Glutamatergic neuron (in vitro differentiated cells): ENCODE results near the gene KRT73. TPM values are rescaled to one million over a fixed set of nuclear protein-coding genes. Genes with fewer than 3 reads are reported as not detected.

ENCODE experiments used
- DNase-seq: peaks from one replicate; pipeline ENCODE4 v3.0.0; 2022
- H3K27ac Mint-ChIP-seq: one replicate; pipeline ENCODE4 v1.8.0; 2020; ENCODE audit warnings: mild to moderate bottlenecking, mixed read lengths, inconsistent platforms; ENCODE audit not compliant: unreplicated experiment
- H3K27me3 Mint-ChIP-seq: one replicate; pipeline ENCODE4 v1.8.0; 2020; ENCODE audit warnings: mild to moderate bottlenecking, moderate library complexity, mixed read lengths, inconsistent platforms; ENCODE audit not compliant: unreplicated experiment
- H3K36me3 Mint-ChIP-seq: one replicate; pipeline ENCODE4 v1.8.0; 2020; ENCODE audit warnings: mild to moderate bottlenecking, mixed read lengths, inconsistent platforms; ENCODE audit not compliant: unreplicated experiment
- H3K4me1 Mint-ChIP-seq: one replicate; pipeline ENCODE4 v1.8.0; 2020; ENCODE audit warnings: mild to moderate bottlenecking, low read depth, mixed read lengths, inconsistent platforms; ENCODE audit not compliant: unreplicated experiment
- H3K4me3 Mint-ChIP-seq: one replicate; pipeline ENCODE4 v1.8.0; 2020; ENCODE audit warnings: mild to moderate bottlenecking, mixed read lengths, inconsistent platforms; ENCODE audit not compliant: unreplicated experiment
- H3K9me3 Mint-ChIP-seq: one replicate; pipeline ENCODE4 v1.8.0; 2020; ENCODE audit warnings: mild to moderate bottlenecking, moderate library complexity, mixed read lengths, inconsistent platforms; ENCODE audit not compliant: unreplicated experiment
- total RNA-seq: library from RNA; stranded (reverse); fragmentation: NEBNext Ultra II Directional; extraction: Animal tissue kit (Norgen Biotek cat#: 25700); gene quantifications from one replicate; pipeline ENCODE4 v1.2.1, GENCODE V29; 2021; ENCODE audit not compliant: unreplicated experiment
- TF ChIP-seq, protein P1 (sequence below): fragments of 200-600 bp; sonication (generic); IDR thresholded peaks from one replicate; pipeline ENCODE4 v1.5.0; 2021; ENCODE audit not compliant: partially characterized antibody, unreplicated experiment

KRT73 gene
- total RNA-seq, 1 donor from 2014 or later, result not detected

DNA sequence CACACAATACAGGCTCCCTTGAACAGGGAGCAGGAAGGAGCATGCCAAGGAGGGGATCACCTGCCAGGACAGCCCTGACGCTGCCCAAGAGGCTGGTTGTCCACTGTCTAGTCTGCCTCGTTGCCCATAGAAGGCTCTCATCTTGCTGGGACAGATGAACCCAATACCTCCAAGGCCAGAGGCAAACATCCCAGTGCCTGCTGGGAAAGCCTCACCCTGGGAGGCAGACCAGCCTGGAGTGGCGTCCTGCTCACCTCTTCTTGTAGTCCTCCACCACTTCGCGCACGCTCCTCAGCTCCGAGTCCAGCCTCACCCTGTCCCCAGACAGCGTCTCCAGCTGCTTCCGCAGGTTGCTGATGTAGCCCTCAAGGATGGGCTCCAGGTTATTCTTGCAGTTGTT lies 2.4 kb downstream of the KRT73 start:
- Mint-ChIP-seq H3K27me3 (peaks cover 6% of the 10 kb centered on the region), H3K4me1 (no peaks in the 10 kb centered on the region), H3K4me3 (no peak overlapping the region), H3K27ac (no peak overlapping the region), H3K36me3 (peaks cover 9% of the 10 kb centered on the region), H3K9me3 (peaks cover 4% of the 10 kb centered on the region)
- TF ChIP-seq, protein P1, sequence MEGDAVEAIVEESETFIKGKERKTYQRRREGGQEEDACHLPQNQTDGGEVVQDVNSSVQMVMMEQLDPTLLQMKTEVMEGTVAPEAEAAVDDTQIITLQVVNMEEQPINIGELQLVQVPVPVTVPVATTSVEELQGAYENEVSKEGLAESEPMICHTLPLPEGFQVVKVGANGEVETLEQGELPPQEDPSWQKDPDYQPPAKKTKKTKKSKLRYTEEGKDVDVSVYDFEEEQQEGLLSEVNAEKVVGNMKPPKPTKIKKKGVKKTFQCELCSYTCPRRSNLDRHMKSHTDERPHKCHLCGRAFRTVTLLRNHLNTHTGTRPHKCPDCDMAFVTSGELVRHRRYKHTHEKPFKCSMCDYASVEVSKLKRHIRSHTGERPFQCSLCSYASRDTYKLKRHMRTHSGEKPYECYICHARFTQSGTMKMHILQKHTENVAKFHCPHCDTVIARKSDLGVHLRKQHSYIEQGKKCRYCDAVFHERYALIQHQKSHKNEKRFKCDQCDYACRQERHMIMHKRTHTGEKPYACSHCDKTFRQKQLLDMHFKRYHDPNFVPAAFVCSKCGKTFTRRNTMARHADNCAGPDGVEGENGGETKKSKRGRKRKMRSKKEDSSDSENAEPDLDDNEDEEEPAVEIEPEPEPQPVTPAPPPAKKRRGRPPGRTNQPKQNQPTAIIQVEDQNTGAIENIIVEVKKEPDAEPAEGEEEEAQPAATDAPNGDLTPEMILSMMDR, result no peak
- DNase-seq, result no peak

DNA sequence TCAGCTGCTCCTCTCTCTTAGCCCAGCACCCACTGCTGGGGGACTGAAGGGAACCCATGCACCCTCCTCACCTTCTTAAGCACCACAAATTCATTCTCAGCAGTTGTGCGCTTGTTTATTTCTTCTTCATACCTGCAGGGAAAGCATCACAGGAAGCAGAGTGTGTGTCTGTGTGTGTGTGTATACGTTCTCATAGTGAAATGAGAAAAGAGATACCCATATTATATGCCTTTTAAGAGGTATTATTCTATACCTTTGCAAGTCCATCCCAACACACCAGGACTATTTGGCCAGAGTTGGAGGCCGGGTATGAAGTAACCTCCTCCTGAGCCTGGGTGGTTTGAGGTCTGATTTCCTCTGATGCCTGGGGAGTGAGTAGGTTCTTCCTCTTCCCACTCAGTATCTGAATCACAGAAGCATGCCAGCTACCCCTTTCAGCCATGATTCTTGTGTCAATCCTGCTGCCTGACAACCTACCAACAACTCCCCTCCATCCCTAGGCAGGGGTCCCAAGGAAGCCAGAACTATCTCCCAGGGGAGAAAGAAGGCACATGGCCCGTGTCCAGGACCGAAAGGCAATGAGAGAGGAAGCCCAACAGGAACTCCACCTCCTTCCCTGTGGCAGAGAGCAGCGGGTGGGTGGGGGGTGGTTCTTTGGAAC lies 3.0 kb downstream of the KRT73 start:
- Mint-ChIP-seq H3K4me3 (no peak overlapping the region), H3K36me3 (peaks cover 9% of the 10 kb centered on the region), H3K4me1 (no peaks in the 10 kb centered on the region), H3K27me3 (peaks cover 6% of the 10 kb centered on the region), H3K9me3 (peaks cover 4% of the 10 kb centered on the region), H3K27ac (no peak overlapping the region)
- TF ChIP-seq, protein P1, result no peak
- no peak for DNase-seq

DNA sequence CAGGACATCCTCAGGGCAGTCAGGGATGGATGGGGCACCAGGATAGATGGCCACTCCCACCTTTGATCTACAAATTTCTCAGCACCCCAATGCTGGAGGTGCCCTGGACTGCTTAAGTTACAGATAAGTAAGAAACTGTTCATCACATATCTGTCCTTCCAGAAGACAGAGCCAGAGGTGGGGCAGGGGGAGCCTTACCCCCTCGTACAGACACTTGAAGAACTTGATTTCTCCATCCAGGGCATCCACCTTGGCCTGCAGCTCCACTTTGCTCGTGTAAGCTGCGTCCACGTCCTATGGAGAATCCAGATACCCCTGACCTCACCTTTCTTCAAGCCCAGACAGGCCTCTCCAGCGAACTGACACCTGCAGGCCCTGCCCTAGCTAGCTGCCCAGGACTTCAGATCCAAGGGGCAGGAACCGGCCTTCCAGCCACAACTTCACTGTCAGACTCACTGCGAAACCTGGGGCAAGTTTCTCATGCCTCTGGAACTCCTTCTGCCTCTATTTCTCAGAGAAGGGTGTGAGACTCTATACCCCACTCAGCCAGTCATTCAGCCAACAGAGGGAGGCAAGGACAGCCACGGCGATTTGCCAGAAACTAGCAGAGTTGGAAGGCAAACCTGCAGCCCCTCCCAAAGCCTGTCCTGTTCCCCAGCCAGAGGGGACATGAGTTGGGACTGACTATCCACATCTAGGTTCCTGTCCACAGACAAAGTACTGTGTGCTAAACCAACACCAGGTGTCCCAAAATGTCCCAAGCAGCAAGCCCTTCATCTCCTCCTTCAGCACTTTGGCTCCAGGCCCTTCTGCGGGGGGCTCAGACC lies 3.8 kb downstream of the KRT73 start:
- no peak for DNase-seq
- H3K27me3 Mint-ChIP-seq, result peaks cover 6% of the 10 kb centered on the region

DNA sequence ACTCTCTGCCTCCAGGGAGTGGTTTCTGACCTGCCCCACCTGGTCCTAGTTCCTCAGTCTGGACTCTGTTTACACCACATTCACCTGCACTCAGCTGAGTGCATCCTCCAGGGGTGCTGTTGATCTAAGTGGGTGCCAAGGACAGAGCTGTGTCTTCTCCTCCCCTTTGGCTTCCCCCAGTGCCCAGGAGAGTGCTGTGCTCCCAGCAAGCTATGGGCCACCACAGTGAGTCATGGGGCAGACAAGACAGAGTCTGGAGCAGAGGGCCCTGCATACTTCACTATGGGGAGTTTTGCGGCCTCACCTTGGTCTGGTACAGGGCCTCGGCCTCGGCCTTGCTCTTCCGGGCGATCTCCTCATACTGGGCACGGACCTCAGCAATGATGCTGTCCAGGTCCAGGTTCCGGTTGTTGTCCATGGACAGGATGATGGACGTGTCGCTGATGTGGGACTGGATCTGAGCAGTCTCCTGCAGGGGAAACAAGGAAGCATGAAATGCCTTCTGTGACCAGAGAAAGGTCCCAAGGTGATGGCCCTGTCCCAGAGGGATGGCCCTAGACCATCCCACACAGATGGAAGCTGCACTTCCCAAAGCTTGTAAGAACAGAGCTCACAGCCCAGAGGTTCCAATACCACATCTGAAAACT lies 4.9 kb downstream of the KRT73 start:
- TF ChIP-seq, protein P1, result no peak
- no peaks in the 10 kb centered on the region for H3K4me1 Mint-ChIP-seq
- peaks cover 6% of the 10 kb centered on the region for H3K27me3 Mint-ChIP-seq
- peaks cover 9% of the 10 kb centered on the region for H3K36me3 Mint-ChIP-seq
- no peak overlapping the region for H3K4me3 Mint-ChIP-seq
- no peak overlapping the region for H3K27ac Mint-ChIP-seq
- no peak for DNase-seq
- H3K9me3 Mint-ChIP-seq, result peaks cover 4% of the 10 kb centered on the region

More for the DNA sequence above, 3.8 kb downstream of the KRT73 start:
- H3K4me1 Mint-ChIP-seq, result no peaks in the 10 kb centered on the region
- no peak overlapping the region for H3K4me3 Mint-ChIP-seq
- H3K36me3 Mint-ChIP-seq, result peaks cover 9% of the 10 kb centered on the region
- TF ChIP-seq, protein P1, result no peak
- H3K9me3 Mint-ChIP-seq, result peaks cover 4% of the 10 kb centered on the region
- H3K27ac Mint-ChIP-seq, result no peak overlapping the region
